MM.1S (cell line): ENCODE measurements around the gene KCNG4.

Source experiments
- EZH2 ChIP-seq: fragments of 300-600 bp; sonication (generic); optimal IDR thresholded peaks from 2 replicates; pipeline ENCODE3; 2017; ENCODE audit warnings: low read depth, mild to moderate bottlenecking, antibody characterized with exemption, low read length, mixed read lengths
- EZH2phosphoT487 ChIP-seq: fragments of 300-600 bp; sonication (generic); IDR thresholded peaks from 2 replicates; pipeline ENCODE4 v1.6.1; 2018; ENCODE audit warnings: antibody characterized with exemption, low read length
- TF ChIP-seq, protein P1 (sequence below): fragments of 300-600 bp; sonication (generic); IDR thresholded peaks from 2 replicates; pipeline ENCODE4 v1.5.1; 2016; ENCODE audit warnings: antibody characterized with exemption, low read length, mixed read lengths

GRCh38 chr16:84174396-84174795 lies 65.4 kb downstream of the KCNG4 start:
- TF ChIP-seq, protein P1, sequence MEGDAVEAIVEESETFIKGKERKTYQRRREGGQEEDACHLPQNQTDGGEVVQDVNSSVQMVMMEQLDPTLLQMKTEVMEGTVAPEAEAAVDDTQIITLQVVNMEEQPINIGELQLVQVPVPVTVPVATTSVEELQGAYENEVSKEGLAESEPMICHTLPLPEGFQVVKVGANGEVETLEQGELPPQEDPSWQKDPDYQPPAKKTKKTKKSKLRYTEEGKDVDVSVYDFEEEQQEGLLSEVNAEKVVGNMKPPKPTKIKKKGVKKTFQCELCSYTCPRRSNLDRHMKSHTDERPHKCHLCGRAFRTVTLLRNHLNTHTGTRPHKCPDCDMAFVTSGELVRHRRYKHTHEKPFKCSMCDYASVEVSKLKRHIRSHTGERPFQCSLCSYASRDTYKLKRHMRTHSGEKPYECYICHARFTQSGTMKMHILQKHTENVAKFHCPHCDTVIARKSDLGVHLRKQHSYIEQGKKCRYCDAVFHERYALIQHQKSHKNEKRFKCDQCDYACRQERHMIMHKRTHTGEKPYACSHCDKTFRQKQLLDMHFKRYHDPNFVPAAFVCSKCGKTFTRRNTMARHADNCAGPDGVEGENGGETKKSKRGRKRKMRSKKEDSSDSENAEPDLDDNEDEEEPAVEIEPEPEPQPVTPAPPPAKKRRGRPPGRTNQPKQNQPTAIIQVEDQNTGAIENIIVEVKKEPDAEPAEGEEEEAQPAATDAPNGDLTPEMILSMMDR: no peak
- no peak for TF ChIP-seq EZH2
- TF ChIP-seq EZH2phosphoT487: no peak
